NCI-H2227 treated with DMSO at 0.1 percent for 48 hours (cell line): ENCODE measurements around the gene PLSCR3.

ENCODE experiments used
- DNase-seq: peaks from one replicate; lab custom pipeline; 2025; lab: John Stamatoyannopoulos, UW

The PLSCR3 gene

DNA sequence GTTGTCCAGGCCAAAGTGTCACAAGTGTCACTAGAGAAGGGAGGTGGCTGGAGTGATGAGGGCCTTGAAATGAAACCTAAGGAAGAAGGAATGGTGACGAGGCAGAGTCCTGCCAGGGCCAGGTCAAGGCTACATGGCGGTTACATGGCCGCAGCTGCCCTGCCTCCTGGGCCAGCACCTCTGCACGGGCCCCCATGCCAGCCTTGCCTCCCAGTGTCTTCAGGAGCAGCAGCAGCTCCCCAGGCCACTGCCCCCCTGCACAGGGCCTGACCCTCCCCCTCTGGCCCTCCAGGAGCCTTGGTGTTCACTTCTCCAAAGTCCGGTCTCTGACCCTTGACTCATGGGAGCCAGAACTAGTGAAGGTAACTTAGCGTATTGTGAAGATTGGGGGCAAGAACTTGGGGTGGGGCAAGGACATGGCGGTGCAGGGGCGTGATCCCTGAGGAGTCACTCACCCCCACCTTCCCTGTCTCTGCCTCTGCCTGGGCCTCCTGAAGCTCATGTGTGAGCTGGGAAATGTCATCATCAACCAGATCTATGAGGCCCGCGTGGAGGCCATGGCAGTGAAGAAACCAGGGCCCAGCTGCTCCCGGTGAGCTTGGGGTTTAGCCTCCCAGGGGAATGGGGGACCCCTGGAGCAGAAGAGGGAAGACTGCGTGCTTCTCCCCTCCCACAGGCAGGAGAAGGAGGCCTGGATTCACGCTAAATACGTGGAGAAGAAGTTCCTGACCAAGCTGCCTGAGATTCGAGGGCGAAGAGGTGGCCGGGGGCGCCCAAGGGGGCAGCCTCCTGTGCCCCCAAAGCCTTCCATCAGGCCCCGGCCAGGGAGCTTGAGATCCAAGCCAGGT is 46.5 kb downstream of the PLSCR3 start:
- DNase-seq: no peak

DNA sequence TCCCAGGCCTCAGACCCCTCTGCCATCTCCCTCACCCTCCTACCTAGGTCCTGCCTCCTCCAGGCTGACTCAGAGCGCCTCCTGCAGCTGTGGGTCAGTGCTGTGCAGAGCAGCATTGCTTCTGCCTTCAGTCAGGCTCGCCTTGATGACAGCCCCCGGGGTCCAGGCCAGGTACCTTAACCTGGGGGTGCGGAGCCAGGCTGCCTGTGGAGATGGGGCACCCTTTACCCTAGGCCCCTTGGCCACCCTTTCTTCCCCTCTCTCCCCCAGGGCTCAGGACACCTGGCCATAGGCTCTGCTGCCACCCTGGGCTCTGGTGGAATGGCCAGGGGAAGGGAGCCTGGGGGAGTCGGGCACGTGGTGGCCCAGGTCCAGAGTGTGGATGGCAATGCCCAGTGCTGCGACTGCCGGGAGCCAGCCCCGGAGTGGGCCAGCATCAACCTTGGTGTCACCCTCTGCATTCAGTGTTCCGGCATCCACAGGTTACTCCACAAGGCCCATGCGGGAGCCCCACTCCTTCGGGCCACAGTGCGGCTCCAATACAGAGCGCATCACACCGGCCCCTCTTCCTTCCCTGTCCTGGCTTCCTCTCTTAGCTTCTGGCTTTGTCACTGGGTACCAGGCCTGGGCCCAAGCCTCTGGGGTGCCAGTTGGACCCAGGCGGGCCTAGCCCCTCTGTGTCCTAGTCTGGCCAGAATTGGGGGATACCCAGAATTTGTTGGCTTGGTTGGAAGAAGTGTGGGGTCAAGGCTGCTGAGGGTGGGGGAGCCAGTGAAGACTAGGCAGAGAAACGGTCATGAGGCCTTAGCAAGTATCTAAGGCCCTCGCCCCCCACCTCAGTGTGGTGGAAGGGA is 47.3 kb downstream of the PLSCR3 start:
- DNase-seq: no peak

DNA sequence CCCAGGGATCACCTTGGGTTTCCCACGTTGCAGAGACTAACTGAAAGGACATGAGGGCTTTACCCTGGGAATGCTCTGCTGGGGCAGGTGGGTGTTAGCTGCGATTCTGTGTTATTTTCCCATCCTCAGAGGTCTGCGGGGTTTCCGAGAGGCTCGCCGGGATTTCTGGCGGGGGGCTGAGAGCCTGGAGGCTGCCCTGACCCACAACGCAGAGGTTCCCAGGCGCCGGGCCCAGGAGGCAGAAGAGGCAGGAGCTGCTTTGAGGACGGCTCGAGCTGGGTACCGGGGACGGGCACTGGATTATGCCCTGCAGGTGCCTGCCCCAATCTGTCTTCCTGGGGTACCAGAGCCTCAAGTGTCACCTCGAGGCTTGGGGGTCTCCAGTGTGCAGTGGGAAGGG is 51.1 kb downstream of the PLSCR3 start:
- DNase-seq: no peak

DNA sequence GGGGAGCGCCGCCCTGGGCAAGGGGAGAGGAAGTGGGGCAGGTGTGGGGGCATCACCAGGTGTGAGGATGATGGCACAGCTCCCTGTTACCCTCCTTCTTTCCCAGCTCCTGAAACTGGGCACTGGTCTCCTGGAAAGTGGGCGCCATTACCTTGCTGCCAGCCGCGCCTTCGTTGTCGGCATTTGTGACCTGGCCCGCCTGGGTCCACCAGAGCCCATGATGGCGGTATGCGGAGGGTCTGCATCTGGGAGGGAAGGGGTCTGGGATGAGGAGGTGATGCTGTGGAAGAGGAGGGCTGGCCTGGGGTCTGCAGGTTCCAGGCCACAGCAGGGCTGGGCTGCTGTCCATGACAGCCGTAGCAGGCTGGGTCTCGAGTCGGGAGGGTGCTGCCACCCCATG is 52.5 kb downstream of the PLSCR3 start:
- no peak for DNase-seq

DNA sequence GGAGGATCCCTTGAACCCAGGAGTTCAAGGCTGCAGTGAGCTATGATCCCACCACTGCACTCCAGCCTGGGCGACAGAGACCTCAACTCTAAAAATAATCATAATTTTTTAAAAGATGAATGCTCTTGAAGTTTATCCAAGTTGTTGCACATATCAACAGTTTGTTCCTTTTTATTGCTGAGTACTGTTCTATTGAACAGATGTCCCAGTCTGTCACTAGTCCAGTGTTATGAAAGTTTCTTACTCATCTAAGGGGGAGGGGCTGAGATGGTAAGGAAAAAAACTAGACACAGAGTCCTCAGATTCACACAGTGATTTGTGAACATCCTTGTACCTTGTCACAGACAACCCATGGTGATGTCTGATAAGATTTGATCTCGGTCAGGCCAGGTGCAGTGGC is 54.1 kb downstream of the PLSCR3 start:
- DNase-seq: no peak
